ENCODE measurements around the gene STK38. TPM values are rescaled to one million over a fixed set of nuclear protein-coding genes. Genes with fewer than 3 reads are reported as not detected.

The STK38 gene
- total and polyA plus RNA-seq, 2 of the 13 experiments (the other 11 are each of a cell fraction or from before 2014, with no cell fraction given), result 10.3 to 20.7 TPM

DNA sequence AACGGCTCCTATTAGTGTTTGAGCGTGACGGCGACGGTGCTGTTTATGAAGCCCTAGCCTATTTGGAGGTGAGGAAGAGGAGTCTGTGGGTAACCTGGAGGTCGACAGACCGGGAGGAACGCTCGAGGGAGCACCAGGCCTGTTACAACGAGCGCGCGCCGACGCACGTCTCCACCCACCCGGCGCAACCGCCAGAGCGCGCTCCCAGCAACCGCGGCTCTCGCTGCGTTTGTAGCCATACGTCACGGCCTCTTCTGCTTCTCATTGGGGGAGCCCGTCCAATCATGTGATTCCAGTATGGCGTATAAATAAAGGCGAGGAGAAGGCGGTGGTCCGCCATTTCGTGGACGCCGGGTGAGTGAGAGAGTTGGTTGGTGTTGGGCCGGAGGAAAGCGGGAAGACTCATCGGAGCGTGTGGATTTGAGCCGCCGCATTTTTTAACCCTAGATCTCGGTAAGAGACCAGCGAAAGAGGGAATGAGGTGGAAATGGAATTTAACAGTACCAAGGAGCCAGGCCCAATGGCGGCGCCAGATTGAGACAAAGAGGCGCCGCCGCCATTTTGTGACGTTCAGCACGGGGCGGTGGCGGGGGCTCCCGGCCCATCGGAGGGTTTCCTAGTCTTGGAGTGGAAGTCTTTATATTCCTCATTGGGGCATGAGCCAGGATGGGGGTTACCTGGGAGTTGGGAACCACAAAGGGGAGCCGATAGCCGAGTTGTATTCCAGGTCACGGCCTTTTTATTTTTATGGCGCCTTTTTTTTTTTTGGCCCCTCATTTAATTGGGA is 46.9 kb upstream of the STK38 start, which contains the start of gene SRSF3 (continued):
- TF ChIP-seq, protein P1, sequence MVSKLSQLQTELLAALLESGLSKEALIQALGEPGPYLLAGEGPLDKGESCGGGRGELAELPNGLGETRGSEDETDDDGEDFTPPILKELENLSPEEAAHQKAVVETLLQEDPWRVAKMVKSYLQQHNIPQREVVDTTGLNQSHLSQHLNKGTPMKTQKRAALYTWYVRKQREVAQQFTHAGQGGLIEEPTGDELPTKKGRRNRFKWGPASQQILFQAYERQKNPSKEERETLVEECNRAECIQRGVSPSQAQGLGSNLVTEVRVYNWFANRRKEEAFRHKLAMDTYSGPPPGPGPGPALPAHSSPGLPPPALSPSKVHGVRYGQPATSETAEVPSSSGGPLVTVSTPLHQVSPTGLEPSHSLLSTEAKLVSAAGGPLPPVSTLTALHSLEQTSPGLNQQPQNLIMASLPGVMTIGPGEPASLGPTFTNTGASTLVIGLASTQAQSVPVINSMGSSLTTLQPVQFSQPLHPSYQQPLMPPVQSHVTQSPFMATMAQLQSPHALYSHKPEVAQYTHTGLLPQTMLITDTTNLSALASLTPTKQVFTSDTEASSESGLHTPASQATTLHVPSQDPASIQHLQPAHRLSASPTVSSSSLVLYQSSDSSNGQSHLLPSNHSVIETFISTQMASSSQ (IDR thresholded peaks at IDR 0.05; ENCODE audit: low read depth), result no peak
- TF ChIP-seq, protein P1 (CRISPR knock-in tag; IDR thresholded peaks at IDR 0.05; ENCODE audit: borderline replicate concordance), result peak; percentile 58; the same call in 1 of the 2 replicates
- no peak for TF ChIP-seq ZNF777 (CRISPR knock-in tag; IDR thresholded peaks at IDR 0.05)
- no peak for TF ChIP-seq ZNF10 (CRISPR knock-in tag; IDR thresholded peaks at IDR 0.05; ENCODE audit: borderline replicate concordance, low read depth)
- TF ChIP-seq, protein P2, sequence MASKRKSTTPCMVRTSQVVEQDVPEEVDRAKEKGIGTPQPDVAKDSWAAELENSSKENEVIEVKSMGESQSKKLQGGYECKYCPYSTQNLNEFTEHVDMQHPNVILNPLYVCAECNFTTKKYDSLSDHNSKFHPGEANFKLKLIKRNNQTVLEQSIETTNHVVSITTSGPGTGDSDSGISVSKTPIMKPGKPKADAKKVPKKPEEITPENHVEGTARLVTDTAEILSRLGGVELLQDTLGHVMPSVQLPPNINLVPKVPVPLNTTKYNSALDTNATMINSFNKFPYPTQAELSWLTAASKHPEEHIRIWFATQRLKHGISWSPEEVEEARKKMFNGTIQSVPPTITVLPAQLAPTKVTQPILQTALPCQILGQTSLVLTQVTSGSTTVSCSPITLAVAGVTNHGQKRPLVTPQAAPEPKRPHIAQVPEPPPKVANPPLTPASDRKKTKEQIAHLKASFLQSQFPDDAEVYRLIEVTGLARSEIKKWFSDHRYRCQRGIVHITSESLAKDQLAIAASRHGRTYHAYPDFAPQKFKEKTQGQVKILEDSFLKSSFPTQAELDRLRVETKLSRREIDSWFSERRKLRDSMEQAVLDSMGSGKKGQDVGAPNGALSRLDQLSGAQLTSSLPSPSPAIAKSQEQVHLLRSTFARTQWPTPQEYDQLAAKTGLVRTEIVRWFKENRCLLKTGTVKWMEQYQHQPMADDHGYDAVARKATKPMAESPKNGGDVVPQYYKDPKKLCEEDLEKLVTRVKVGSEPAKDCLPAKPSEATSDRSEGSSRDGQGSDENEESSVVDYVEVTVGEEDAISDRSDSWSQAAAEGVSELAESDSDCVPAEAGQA (IDR thresholded peaks at IDR 0.05; ENCODE audit: low read depth), result peak; percentile 98
- TF ChIP-seq, protein P2 (CRISPR knock-in tag; IDR thresholded peaks at IDR 0.05; ENCODE audit: borderline replicate concordance), result 0 out of 2 replicates have a peak, but pooled peaks have one; percentile 72
- no peak for TF ChIP-seq CHD2 (IDR thresholded peaks at IDR 0.05; ENCODE audit: low read depth, low read length)
- no peak for TF ChIP-seq ATRX (CRISPR knock-in tag; IDR thresholded peaks at IDR 0.05; ENCODE audit: borderline replicate concordance)
- TF ChIP-seq AGO2 (optimal IDR thresholded peaks at IDR 0.05; ENCODE audit: low read depth, low read length), result peak; percentile 94
- no peak; the same call in 1 of the 2 replicates for TF ChIP-seq NFKBIZ (CRISPR knock-in tag; IDR thresholded peaks at IDR 0.05)
- peak; percentile 91 for TF ChIP-seq ZNF331 (CRISPR knock-in tag; IDR thresholded peaks at IDR 0.05)
- no peak for TF ChIP-seq ZNF260 (CRISPR knock-in tag; IDR thresholded peaks at IDR 0.05; ENCODE audit: borderline replicate concordance, low read depth)
- TF ChIP-seq, protein P3, sequence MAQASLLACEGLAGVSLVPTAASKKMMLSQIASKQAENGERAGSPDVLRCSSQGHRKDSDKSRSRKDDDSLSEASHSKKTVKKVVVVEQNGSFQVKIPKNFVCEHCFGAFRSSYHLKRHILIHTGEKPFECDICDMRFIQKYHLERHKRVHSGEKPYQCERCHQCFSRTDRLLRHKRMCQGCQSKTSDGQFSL (CRISPR knock-in tag; IDR thresholded peaks at IDR 0.05), result no peak
- TF ChIP-seq EEA1 (CRISPR knock-in tag; IDR thresholded peaks at IDR 0.05; ENCODE audit: borderline replicate concordance), result peak; percentile 40; the same call in 1 of the 2 replicates
- no peak; the same call in 1 of the 2 replicates for TF ChIP-seq NR2F6 (IDR thresholded peaks at IDR 0.05)
- peak; percentile 8 for TF ChIP-seq NR2F6 (CRISPR knock-in tag; IDR thresholded peaks at IDR 0.05)
- peak; percentile 53 for TF ChIP-seq ZNF333 (CRISPR knock-in tag; IDR thresholded peaks at IDR 0.05; ENCODE audit: borderline replicate concordance)
- no peak for TF ChIP-seq ZNF253 (CRISPR knock-in tag; IDR thresholded peaks at IDR 0.05; ENCODE audit: borderline replicate concordance)
- no peak; the same call in 1 of the 2 replicates for TF ChIP-seq RNF2 (conservative IDR thresholded peaks at IDR 0.05; ENCODE audit: low read depth)
- peak; percentile 73; the same call in 1 of the 2 replicates for TF ChIP-seq ZNF446 (CRISPR knock-in tag; IDR thresholded peaks at IDR 0.05)
